HL-60/S4 treated with phorbol 12-myristate 13-acetate at 8.2 ng/mL for 4 days and 3 days (cell line): Measurements from ENCODE around the gene MRPL11.

Experiments used
- in situ Hi-C: fragments of 300-500 bp; cut with MboI; formaldehyde crosslinking; loops from 2 replicates; pipeline ENCODE4 v1.15.0; 2022; ENCODE audit warnings: low sequenced_read_pairs

MRPL11 gene

DNA sequence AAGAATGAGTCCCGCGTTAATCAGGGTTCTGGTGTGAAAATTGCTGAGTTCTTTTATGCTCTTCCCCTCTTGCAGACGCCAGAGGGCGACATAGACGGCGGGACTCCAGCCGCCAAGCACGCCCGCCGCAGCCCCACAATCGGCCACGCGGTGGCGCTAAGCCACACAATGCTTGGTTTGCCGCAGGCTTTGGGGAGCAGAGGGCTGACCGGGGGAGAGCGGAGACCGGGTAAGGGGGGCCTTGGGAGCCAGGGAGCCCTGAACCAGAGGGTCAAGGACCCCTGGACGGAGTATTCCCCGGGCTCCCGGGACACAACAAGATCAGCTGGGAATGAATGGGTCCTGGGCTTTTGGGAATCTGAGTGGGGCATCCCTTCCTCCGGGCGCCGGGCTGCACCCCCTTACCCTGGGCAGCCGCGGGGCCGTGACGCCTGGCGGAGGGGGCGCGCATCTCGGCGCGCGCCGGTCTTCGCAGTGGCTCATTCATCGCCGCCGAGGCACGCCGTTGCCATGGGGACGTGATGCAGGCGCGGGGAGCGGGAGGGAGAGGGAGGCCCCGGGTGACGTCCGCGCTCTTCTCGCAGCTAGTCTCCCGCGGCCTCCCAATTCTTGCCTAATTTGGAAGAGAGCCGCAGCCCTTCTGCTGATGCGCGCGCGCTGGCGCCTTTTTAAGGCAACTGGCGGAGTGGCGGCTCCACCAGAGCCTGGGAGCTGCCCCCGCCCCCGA, 30.0 kb downstream of the MRPL11 start:
- in situ Hi-C loops: loop anchor here (25.0 kb wide), 1 partner anchor 429 kb away; the partner anchor contains the start of gene RCE1

DNA sequence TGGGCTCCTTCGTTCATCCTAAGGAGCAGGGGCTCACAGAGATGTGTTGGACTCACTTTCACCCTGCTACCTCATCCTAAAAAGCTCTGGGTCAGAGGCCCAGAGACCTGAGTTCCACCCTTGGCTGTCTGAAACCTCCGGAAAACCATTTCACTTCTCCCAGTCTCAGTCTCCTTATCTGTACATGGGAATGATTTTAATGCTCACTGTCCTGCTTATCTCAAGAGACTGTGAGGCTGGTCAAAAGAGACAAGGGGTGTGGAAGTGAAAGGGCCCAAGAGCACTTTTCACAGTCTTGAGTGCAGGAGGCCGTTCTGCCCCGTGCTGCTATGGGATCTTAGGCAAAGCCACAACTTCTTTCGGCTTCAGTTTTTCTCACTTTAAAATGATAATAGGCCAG, 31.0 kb downstream of the MRPL11 start:
- in situ Hi-C loops: loop anchor here (25.0 kb wide), 1 partner anchor 430 kb away; the partner anchor contains the start of gene RCE1

DNA sequence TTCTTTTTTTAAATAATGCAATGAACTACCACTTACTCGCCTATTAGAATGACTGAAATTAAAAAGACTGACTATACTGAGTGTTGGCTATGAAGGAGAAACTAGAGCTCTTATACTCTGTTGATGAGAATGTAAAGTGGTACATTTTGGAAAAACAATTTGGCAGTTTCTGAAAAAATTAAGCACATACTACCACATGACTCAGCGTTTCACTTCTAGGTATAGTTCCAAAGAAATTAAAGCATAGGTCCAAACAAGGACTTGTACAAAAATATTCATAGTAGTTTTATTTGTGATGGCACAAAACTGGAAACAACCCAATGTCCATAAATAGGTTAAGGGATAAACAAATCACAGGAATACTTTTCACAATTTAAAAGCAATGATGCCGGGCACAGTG, 44.7 kb downstream of the MRPL11 start:
- in situ Hi-C loops: no loop called here

DNA sequence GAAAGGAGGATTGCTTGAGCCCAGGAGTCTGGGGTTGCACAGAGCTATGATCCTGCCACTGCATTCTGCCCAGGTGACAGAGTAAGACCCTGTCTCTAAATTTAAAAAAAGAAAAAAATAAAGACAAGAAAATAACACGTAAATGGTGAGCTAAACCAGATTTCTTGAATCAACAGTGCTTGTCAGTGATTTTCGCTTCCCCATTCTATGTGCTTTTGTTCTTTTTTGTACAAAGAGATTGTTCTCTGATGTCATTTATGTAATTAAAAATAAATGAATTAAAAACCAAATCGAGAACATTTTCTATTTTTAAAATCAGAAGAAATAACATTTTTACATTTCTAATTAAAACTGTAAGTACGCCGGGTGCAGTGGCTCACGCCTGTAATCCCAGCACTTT, 47.3 kb downstream of the MRPL11 start:
- in situ Hi-C loops: no loop called here

DNA sequence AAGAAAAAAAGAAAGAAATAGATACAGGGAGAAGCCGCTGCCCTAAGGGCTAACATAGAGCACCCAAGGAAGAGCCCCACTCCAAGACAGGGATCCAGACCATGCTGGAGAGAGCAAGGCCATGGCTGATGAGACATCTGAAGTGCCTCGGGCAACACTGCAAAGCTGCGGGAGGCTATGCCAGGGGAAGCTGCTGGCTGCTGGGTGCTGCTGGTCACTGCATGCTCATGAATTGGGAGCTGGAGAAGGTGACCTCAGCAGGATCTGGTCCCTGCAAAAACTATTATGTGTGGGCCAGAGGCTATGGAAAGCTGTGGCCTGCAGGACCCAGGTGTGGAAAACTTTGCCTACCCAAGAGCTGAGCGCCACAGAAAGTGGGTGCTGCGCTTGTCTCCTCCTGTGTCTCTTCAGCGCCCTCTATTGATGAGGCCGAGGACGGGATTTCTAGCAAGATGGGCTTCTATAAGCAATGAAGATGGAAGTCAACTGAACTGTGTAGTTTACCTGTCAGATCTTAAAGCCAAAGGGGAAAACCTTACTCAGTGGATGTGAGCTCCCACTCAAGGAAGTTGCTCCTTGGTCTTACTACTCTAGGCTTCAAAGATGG, 49.8 kb downstream of the MRPL11 start:
- in situ Hi-C loops: loop anchor here (10.0 kb wide), 1 partner anchor 84 kb away; no protein-coding TSS in a partner anchor

DNA sequence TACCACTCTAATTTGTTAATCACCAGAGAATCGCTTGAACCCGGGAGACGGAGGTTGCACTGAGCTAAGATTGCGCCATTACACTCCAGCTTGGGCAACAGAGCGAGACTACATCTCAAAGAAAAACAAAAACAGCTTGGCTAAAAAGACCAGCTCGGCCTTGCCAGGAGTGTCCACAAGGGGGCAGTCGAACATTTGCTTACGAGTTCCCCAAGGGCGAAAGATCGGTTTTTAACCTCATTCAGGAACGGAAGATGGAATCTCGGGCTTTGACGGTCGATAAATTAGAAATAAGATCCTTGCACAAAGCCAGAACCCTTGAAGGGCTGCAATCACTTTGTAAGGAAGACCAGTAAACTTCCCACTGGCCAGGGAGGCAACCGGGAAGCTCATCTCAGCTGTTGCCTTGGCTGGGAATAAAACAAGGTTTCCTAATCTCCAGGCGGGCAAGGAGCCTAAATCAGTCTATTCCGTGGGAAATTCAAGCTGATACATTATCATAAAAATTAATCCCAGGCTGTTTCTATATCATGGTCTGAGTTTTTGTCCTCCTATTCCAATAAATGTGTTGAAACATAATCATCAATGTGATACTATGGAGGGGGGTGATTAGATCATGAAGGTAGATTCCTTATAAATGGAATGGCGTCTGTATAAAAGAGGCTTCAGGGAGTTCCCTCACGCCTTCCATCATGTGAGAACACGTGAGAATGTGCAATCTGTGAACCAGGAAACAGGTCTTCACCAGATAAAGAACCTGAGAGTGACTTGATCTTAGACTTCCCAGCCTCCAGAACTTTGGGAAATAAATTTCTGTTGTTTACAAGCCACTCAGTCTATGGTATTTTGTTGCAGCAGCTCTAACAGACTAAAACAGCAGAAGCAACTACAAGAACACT, 52.2 kb downstream of the MRPL11 start:
- in situ Hi-C loops: loop anchor here (10.0 kb wide), 1 partner anchor 82 kb away; no protein-coding TSS in a partner anchor
